Adrenal gland (tissue), 12 donors: ENCODE results near the gene BRF1. TPM values are rescaled to one million over a fixed set of nuclear protein-coding genes. Genes with fewer than 3 reads are reported as not detected.

Experiments
- DNase-seq, 7 donors: peaks; one replicate each; pipeline ENCODE4 v3.0.0-alpha.2; 2019 to 2020
- H3K27ac ChIP-seq, 5 donors: fragments of 200-600 bp; sonication (generic) in 4 of 5; 1 replicate in 3 of 5; 2 replicates in 2 of 5; pipeline versions ENCODE4 v1.5.1 to v1.8.0; 2016 to 2020; ENCODE audit warnings: mild to moderate bottlenecking in 1 of 5
- H3K27me3 ChIP-seq: fragments of 200-600 bp; 2 replicates; pipeline ENCODE4 v1.8.0; 2021
- H3K36me3 ChIP-seq, 2 donors: fragments of 200-600 bp; replicated peaks in 1 of 2; 1 replicate in 1 of 2; 2 replicates in 1 of 2; pipeline versions ENCODE4 v1.5.1 to v1.8.0; 2018 to 2022
- H3K4me1 ChIP-seq, 2 donors: fragments of 200-600 bp; replicated peaks in 1 of 2; 1 replicate in 1 of 2; 2 replicates in 1 of 2; pipeline versions ENCODE4 v1.5.1 to v1.8.0; 2018 to 2021
- H3K4me3 ChIP-seq, 4 donors: fragments of 200-600 bp; sonication (generic) in 3 of 4; one replicate each; pipeline ENCODE4 v1.5.1; 2016 to 2018
- H3K9me3 ChIP-seq, 3 donors: fragments of 200-600 bp; sonication (generic) in 1 of 3; replicated peaks in 1 of 3; 1 replicate in 2 of 3; 2 replicates in 1 of 3; pipeline versions ENCODE4 v1.5.1 to v1.8.0; 2016 to 2021
- CTCF ChIP-seq, 6 experiments: fragments of 450-650 bp in 4 of 6; fragments of 200-600 bp in 2 of 6; sonication (generic) in 1 of 6; IDR thresholded peaks; 1 replicate in 5 of 6; 2 replicates in 1 of 6; pipeline versions ENCODE4 v1.5.1 to v1.8.0; 2016 to 2021; ENCODE audit warnings: antibody characterized with exemption in 6 of 6, mild to moderate bottlenecking in 2 of 6, moderate library complexity in 1 of 6
- POLR2A ChIP-seq, 2 donors: fragments of 450-650 bp; IDR thresholded peaks; one replicate each; pipeline ENCODE4 v1.6.1; 2017; ENCODE audit warnings: antibody characterized with exemption in 2 of 2, mild to moderate bottlenecking in 2 of 2, moderate library complexity in 1 of 2
- WGBS, 4 donors: extraction: QIAGEN DNeasy Blood & Tissue Kit in 2 of 4; methylation state at CpG; one replicate each; pipeline versions ENCODE4 v1.1.5 to v1.1.7; 2013 to 2017; 5-methylcytosine and 5-hydroxymethylcytosine counted together
- intact Hi-C, 2 donors: fragments of 100-400 bp; cut with DNase I; formaldehyde crosslinking; loops; one replicate each; pipeline versions ENCODE4 v1.14.1 to v1.15.0; 2022 to 2023
- polyA plus RNA-seq, 3 donors: library from polyadenylated mRNA; stranded (reverse); fragments of 200-250 nt in 2 of 3; fragments of 350-450 nt in 1 of 3; fragmentation: Illumina TruSeq in 1 of 3; extraction: RNeasy Lipid Tissue Mini Kit (QIAGEN cat#74804) in 1 of 3; gene quantifications; one replicate each; pipeline ENCODE4 v1.2.3, GENCODE V29; 2013 to 2014
- total RNA-seq, 9 donors: library from RNA; depleted of rRNA in 4 of 9; stranded (reverse); fragments of >200 nt in 4 of 9; fragments of 120-200 nt in 1 of 9; fragmentation: NEBNext Ultra II Directional in 1 of 9; extraction: Animal tissue kit (Norgen Biotek cat#: 25700) in 1 of 9; gene quantifications; one replicate each; pipeline versions ENCODE4 v1.1.0 to v1.2.4, GENCODE V29; 2013 to 2023
- donor health status: healthy with polysubstance abuse.
- donor health status: Bipolar disorder and iron deficiency.
- donor health status: DM: yes; HTN: yes; CAD: no.
- donor health status: DM: no; HTN: no; CAD: no.
- donor health status: DM: no; HTN: no; CAD: no.
- donor health status: DM: yes; HTN: yes; CAD: no.

The BRF1 gene
- total and polyA plus RNA-seq, 12 donors, result 14.0 to 96.9 (median 37.5) TPM

- 80 to 96% (median 91%) methylated on average over 1 to 9 of the region's 9 CpGs for WGBS, 4 donors
- Histone ChIP-seq H3K9me3 (no peaks in the 10 kb centered on the region), H3K36me3 (peaks cover 0 to 29% of the 10 kb centered on the region in 2 donors), H3K27ac (no peak overlapping the region), H3K27me3 (no peaks in the 10 kb centered on the region), H3K4me1 (peaks cover 0 to 8% of the 10 kb centered on the region in 2 donors), H3K4me3 (no peak overlapping the region)
- intact Hi-C loops, result no loop called here
- TF ChIP-seq CTCF (IDR thresholded peaks at IDR 0.05), result no peak
- no peak for TF ChIP-seq POLR2A (IDR thresholded peaks at IDR 0.05)
- no peak for DNase-seq
Measured at GRCh38 chr14:105253329-105253682, 47.5 kb downstream of the BRF1 start.

GRCh38 chr14:105252552-105253328 is 48.1 kb downstream of the BRF1 start:
- Histone ChIP-seq H3K4me1 (peaks cover 4 to 11% of the 10 kb centered on the region in 2 donors), H3K9me3 (no peaks in the 10 kb centered on the region), H3K4me3 (no peak overlapping the region), H3K27ac (no peak overlapping the region), H3K36me3 (peaks cover 0 to 29% of the 10 kb centered on the region in 2 donors), H3K27me3 (no peaks in the 10 kb centered on the region)
- no peak for DNase-seq
- no peak for TF ChIP-seq CTCF (IDR thresholded peaks at IDR 0.05)
- no peak for TF ChIP-seq POLR2A (IDR thresholded peaks at IDR 0.05)
- intact Hi-C loops, result no loop called here
- 88 to 94% (median 93%) methylated on average over 16 to 21 of the region's 21 CpGs for WGBS, 4 donors

- Histone ChIP-seq H3K9me3 (no peaks in the 10 kb centered on the region), H3K4me1 (peaks cover 6 to 15% of the 10 kb centered on the region in 2 donors), H3K27ac (no peak overlapping the region), H3K27me3 (no peaks in the 10 kb centered on the region), H3K4me3 (no peak overlapping the region), H3K36me3 (peaks cover 0 to 32% of the 10 kb centered on the region in 2 donors)
- DNase-seq, result no peak
- intact Hi-C loops, result no loop called here
- TF ChIP-seq CTCF (IDR thresholded peaks at IDR 0.05), result no peak
- no peak for TF ChIP-seq POLR2A (IDR thresholded peaks at IDR 0.05)
- 90 to 96% (median 94%) methylated on average over 5 to 6 of the region's 6 CpGs for WGBS, 4 donors
Measured at GRCh38 chr14:105251920-105252319, 48.9 kb downstream of the BRF1 start.

GRCh38 chr14:105250986-105251385 is 49.8 kb downstream of the BRF1 start:
- no peak for TF ChIP-seq CTCF (IDR thresholded peaks at IDR 0.05)
- no peak for TF ChIP-seq POLR2A (IDR thresholded peaks at IDR 0.05)
- intact Hi-C loops, result no loop called here
- no peaks in the 10 kb centered on the region for H3K9me3 ChIP-seq
- H3K4me1 ChIP-seq, result peaks cover 6 to 17% of the 10 kb centered on the region in 2 donors
- no peak overlapping the region for H3K4me3 ChIP-seq
- H3K36me3 ChIP-seq, result peaks cover 0 to 33% of the 10 kb centered on the region in 2 donors
- no peak overlapping the region for H3K27ac ChIP-seq
- DNase-seq, result no peak
- H3K27me3 ChIP-seq, result no peaks in the 10 kb centered on the region
- WGBS, 4 donors, result 74 to 91% (median 89%) methylated on average over 3 to 4 of the region's 4 CpGs
